Measurements from ENCODE around the gene GPR158.

The GPR158 gene

GRCh38 chr10:25451401-25451800 is 276.6 kb downstream of the GPR158 start:
- no peak for TF ChIP-seq ZNF274 (IDR thresholded peaks at IDR 0.05; ENCODE audit: low read depth, low read length)
- no peak overlapping the region for H3K4me3 ChIP-seq (ENCODE audit: low read length)

DNA sequence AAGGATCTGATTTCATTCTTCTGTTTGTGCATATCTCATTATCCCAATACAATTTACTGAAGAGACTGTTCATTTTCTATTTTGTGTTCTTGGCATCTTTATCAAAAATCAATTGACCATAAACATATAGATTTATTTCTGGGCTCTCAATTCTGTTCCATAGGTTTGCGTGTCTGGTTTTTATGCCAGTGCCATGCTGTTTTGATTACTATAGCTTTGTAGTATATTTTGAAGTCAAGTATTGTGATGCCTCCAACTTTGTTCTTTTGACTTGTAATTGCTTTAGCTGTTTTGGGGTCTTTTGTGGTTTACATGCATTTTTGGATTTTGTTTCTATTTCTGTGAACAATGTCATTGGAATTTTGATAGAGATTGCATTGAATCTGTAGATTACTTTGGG is 278.8 kb downstream of the GPR158 start:
- H3K4me3 ChIP-seq (ENCODE audit: low read length), result no peak overlapping the region
- no peak for TF ChIP-seq ZNF274 (IDR thresholded peaks at IDR 0.05; ENCODE audit: low read depth, low read length)

GRCh38 chr10:25455980-25456567 is 281.3 kb downstream of the GPR158 start:
- no peak overlapping the region for H3K4me3 ChIP-seq (ENCODE audit: low read length)
- no peak for TF ChIP-seq ZNF274 (IDR thresholded peaks at IDR 0.05; ENCODE audit: low read depth, low read length)

DNA sequence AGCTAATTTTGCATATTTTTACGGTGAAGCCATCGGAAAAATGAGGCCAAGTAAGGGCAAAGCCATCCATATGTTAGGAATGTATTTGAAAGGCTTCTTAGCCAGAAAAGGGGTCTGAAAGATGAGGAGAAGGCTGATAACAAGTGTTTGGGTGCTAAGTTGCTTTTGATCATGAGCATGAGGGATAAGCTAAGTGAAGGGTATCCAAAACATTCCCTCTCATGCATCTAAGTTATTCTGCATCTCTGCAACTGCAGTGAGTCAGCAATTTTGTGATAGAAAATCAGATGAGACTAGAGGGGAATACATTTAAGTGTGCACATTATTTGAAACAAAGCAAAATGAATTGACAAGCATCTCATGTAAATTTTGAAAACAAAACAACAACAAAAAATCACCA is 282.8 kb downstream of the GPR158 start:
- H3K4me3 ChIP-seq (ENCODE audit: low read length), result no peak overlapping the region
- no peak for TF ChIP-seq ZNF274 (IDR thresholded peaks at IDR 0.05; ENCODE audit: low read depth, low read length)

GRCh38 chr10:25465582-25466372 is 291.0 kb downstream of the GPR158 start:
- no peak overlapping the region for H3K4me3 ChIP-seq (ENCODE audit: low read length)
- no peak for TF ChIP-seq ZNF274 (IDR thresholded peaks at IDR 0.05; ENCODE audit: low read depth, low read length)

- no peak overlapping the region for H3K4me3 ChIP-seq (ENCODE audit: low read length)
- TF ChIP-seq ZNF274 (IDR thresholded peaks at IDR 0.05; ENCODE audit: low read depth, low read length), result no peak
Observed at GRCh38 chr10:25467881-25468280, 293.1 kb downstream of the GPR158 start.

DNA sequence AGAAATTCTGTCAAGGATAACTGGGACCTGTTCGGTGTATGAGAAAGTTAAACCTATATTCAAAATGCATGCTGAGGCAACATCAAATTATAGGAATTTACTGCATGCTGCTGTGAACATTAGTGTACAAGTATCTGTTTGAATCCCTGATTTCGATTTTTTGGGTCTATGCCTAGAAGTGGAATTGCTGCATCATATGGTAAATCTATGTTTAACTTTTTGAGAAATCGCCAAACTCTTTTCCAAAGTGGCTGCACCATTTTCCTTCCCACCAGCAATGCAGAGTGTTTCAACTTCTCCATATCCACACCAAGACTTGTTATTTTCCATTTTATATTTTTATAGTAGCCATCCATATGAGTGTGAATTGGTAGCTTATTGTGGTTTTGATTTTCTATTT is 306.7 kb downstream of the GPR158 start:
- no peak for TF ChIP-seq ZNF274 (IDR thresholded peaks at IDR 0.05; ENCODE audit: low read depth, low read length)
- H3K4me3 ChIP-seq (ENCODE audit: low read length), result no peak overlapping the region

GRCh38 chr10:25483999-25484398 is 309.2 kb downstream of the GPR158 start:
- TF ChIP-seq ZNF274 (IDR thresholded peaks at IDR 0.05; ENCODE audit: low read depth, low read length), result no peak
- no peak overlapping the region for H3K4me3 ChIP-seq (ENCODE audit: low read length)

- H3K4me3 ChIP-seq (ENCODE audit: low read length), result no peak overlapping the region
- no peak for TF ChIP-seq ZNF274 (IDR thresholded peaks at IDR 0.05; ENCODE audit: low read depth, low read length)
Observed at GRCh38 chr10:25487266-25487665, 312.5 kb downstream of the GPR158 start.

GRCh38 chr10:25492040-25492439 is 317.2 kb downstream of the GPR158 start:
- no peak for TF ChIP-seq ZNF274 (IDR thresholded peaks at IDR 0.05; ENCODE audit: low read depth, low read length)

DNA sequence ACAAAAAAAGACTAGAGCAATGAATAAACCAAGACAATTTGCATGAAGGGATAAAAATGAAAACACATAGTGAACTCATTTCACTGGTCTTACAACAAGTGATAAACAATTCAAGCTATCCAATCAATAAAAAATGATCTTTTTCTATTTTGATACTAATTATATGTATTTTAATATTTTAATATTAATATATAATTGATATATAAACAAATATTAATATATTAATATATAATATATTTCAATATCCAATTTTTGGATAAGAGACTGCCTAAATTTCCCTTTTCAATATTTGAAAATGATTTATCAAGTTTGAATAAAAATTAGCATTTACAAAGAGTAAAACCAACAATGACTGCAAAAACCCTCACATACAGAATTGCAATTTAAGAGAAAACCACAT is 317.9 kb downstream of the GPR158 start:
- no peak overlapping the region for H3K4me3 ChIP-seq (ENCODE audit: low read length)
- TF ChIP-seq ZNF274 (IDR thresholded peaks at IDR 0.05; ENCODE audit: low read depth, low read length), result no peak

More at GRCh38 chr10:25492040-25492439, 317.2 kb downstream of the GPR158 start:
- no peak overlapping the region for H3K4me3 ChIP-seq (ENCODE audit: low read length)

GRCh38 chr10:25493122-25493893 is 318.5 kb downstream of the GPR158 start:
- no peak overlapping the region for H3K4me3 ChIP-seq (ENCODE audit: low read length)
- no peak for TF ChIP-seq ZNF274 (IDR thresholded peaks at IDR 0.05; ENCODE audit: low read depth, low read length)

DNA sequence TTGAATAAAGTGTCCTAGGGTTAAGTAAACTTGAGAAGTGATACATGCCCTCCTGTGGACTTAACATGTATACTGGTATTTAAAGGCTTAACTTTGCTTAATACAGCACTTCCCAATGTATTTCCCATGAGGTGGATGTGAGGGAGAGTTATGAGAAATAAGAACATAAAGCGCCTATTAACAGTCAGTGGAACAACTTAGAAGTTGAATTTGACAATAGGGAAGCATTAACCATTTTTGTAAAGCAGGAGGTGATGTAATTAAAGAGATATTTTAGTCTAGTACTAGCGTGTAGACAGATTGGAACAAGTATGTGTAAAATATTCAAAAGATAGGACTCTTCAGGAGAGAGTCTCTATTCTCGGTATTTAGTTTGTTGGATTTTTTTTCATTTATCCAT is 322.4 kb downstream of the GPR158 start:
- no peak overlapping the region for H3K4me3 ChIP-seq (ENCODE audit: low read length)
- no peak for TF ChIP-seq ZNF274 (IDR thresholded peaks at IDR 0.05; ENCODE audit: low read depth, low read length)

DNA sequence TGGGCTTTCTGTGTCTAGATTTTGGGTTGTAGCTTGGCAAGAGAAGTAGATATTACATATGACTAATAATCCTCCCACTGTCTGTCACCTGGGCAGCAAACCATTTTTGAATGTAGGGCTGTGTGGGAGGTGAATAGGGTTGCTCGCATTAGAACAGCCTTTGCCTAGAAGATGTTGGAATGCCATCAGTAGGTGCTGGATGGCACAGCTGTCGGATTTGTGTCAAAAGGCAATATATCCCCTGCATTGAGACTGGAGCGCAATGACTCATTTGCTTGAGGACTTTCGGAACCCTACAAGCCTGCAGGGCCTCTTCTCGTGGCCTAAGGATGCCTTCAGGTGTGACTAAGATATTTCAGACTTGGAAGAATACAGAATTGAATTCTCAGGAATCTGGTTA is 323.8 kb downstream of the GPR158 start:
- no peak for TF ChIP-seq ZNF274 (IDR thresholded peaks at IDR 0.05; ENCODE audit: low read depth, low read length)
- H3K4me3 ChIP-seq (ENCODE audit: low read length), result no peak overlapping the region

DNA sequence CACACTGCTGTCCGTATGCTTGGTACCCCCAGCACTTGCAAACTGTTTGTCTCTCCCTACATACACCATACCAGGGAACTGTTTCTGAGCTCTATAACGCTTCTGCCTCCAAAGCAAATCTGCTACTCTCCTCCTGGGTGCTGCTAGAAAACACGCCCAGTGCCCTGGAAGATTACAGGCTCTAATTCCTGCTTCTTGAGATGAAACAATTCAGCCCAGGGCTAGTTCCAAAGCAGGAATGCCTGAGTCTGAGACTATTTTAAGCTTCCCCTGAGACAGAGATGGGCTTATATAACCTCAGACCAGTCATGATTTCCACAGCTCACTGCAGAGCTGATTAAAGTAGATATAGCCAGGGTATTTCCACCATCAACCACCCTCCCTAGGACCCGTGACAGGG is 327.1 kb downstream of the GPR158 start:
- H3K4me3 ChIP-seq (ENCODE audit: low read length), result no peak overlapping the region
- TF ChIP-seq ZNF274 (IDR thresholded peaks at IDR 0.05; ENCODE audit: low read depth, low read length), result no peak

All from GM08714 (cell line).